NCI-H187 (cell line): ENCODE data around the gene STOM.

ENCODE experiments used
- DNase-seq, 2 experiments: peaks; one replicate each; lab custom pipeline; 2025; lab: John Stamatoyannopoulos, UW

The STOM gene

GRCh38 chr9:121348221-121348620 is 21.8 kb downstream of the STOM start:
- no peak for DNase-seq

- no peak for DNase-seq
Observed at GRCh38 chr9:121345070-121345469, 25.0 kb downstream of the STOM start.

DNA sequence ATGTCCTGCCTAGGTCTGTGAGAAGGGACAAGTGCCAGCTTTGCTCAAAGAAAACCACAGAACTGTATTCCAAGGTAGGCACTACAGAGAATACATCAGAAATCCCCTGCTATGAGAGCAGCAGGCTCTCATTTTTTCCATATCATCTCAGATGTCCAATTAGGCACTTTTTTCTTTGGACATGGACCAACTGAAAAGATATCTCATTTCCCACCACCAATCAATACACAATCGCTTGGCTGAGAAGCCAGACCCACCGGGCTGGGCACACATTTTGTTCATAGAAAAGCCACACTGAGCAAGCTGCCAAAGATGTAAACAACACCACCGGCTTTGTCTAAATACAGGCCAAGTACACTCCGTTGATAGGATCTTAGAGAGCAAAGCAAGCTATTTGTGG is 25.9 kb downstream of the STOM start:
- no peak for DNase-seq

DNA sequence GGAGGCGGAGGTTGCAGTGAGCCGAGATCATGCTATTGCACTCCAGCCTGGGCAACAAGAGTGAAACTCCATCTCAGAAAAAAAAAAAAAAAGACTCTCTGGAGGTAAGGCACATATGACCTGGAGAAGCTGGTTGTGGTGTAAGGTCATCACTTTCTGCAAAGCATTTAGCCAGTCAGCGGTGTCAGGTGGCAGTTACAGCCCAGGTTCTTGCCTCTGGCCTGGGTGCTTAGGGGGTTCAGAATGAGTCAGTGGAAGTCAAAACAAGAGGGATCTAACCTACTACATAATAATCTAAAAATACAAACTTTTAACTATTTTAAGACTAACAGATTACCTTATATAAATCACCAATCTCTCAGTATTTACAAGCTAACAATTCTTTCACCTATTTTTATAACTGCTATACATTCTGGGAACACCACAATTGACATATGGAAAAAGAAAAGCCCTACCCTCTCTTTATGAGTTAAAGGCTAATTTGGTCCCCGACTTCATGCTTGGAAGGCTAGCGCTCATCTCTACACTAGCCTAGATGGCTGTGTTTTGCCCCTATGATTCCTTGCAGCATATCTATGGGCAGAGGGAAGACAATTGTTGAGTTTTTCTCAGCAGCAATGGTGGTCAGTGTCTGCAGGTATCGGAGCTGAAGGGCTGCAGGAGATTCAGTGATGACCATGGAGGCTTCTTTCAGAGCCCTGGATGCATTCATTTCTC is 29.2 kb downstream of the STOM start:
- no peak for DNase-seq

DNA sequence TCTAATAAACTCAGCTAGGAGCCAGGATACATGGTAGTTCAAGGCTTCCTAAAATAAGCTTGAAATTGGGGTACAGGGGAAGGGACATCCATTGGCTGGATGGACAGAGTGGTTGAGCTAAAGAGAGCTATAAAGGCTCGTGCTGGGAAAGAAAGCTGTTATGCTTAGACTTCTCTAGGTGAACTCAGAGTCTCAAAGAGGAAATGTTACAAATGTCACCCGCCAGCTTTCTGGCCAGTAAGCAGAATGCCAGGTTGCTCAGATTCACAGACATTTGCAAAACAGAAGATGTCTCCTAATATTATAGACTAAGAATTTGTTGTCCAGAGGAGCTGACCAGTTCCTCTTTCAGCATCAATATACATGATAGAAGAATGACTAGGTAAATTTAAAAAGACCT is 30.6 kb downstream of the STOM start:
- no peak for DNase-seq

- DNase-seq = no peak
Observed at GRCh38 chr9:121336665-121337064, 33.4 kb downstream of the STOM start.

- DNase-seq = no peak
Observed at GRCh38 chr9:121333950-121334773, 35.9 kb downstream of the STOM start.

DNA sequence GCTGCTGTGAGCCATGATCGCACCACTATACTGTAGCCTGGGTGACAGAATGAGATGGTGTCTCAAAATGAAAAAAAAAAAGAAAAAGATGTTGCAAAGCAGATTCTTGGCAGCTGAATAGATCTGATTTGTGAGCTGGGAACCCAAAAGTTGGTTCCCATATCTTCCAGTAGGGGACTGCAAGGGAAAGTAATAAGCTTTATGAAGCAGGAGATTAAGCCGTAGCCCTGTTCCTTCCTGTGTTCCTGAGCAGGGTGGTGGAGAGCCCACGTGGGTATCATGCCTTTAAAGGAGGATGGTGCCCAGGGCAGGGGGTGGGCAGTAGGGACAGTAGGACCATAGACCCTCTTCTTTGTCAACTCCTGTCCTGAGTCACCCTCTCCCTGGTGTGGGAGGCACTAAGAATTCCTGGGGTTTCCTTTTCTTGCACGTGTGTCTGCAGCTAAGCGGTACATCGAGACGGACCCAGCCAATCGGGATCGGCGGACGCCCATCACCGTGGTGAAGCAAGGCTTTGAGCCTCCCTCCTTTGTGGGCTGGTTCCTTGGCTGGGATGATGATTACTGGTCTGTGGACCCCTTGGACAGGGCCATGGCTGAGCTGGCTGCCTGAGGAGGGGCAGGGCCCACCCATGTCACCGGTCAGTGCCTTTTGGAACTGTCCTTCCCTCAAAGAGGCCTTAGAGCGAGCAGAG is 37.9 kb downstream of the STOM start:
- DNase-seq = no peak

- DNase-seq = no peak
Observed at GRCh38 chr9:121331549-121331948, 38.5 kb downstream of the STOM start.

- no peak for DNase-seq
Observed at GRCh38 chr9:121328876-121329681, 41.0 kb downstream of the STOM start.

DNA sequence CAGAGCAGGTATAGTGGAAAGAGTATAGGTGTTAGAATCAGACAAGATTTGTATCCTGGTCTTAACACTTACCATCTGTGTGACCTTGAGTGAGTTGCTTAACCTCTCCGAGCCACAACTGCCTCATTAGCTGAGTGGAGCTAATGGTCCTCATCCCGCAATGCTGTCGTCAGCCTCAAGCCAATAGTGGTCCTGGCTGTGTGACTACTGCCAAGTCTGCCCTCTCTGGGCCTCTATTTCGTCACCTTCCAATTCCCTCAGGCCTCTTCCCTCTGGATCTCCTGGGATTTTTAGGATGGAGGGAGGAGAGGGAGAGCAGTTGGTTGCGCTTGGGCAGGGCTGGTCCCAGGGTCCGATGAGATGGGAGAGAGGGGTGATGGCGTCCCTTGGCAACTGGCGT is 41.6 kb downstream of the STOM start:
- DNase-seq = no peak

- no peak for DNase-seq
Observed at GRCh38 chr9:121326901-121327613, 43.0 kb downstream of the STOM start.

DNA sequence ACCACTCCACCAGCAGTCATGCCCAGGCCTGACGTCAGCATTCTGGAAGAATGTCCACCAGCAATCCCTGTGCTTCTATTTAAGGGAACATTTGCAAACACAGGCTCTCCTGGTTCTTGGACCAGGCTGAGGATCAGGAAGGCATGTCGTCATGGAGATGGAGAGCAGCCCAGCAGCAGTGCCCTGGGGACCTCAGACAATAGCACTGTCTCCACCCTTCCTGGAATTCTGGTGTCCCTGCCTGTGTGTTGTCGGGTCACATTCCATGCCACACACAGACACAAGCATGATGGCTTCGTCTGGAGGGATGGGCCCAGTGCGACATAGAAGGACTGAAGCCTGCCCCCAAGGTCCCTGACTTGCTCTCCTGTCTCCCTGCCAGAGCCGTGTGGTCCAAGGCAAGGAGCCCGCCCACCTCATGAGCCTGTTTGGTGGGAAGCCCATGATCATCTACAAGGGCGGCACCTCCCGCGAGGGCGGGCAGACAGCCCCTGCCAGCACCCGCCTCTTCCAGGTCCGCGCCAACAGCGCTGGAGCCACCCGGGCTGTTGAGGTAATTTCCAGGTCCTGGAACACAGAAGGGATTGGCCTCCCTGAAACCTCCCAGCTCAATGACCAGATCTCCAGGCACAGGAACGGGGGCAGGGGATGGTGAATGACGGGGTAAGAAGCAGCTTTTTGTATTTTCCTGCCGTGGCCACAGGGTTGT is 43.8 kb downstream of the STOM start:
- no peak for DNase-seq

- no peak for DNase-seq
Observed at GRCh38 chr9:121325387-121325786, 44.7 kb downstream of the STOM start.

GRCh38 chr9:121324755-121325154 is 45.3 kb downstream of the STOM start:
- DNase-seq = no peak

DNA sequence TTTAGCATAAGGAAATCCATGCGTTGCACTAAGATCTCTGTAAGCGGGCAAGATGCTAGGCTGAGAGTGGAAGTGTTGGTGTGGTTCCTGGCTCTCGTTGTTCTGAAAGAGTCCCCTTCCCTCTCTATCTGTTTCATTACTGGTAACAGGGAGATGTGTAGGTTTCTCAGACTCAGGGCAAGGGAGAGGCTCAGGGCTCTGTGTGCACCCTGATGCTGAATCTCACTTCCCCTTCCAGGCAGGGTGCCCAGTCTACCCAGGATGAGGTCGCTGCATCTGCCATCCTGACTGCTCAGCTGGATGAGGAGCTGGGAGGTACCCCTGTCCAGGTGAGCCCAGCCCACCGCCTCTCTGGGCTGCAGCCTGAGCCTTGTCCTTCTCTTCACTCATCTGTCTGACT is 45.7 kb downstream of the STOM start:
- no peak for DNase-seq

DNA sequence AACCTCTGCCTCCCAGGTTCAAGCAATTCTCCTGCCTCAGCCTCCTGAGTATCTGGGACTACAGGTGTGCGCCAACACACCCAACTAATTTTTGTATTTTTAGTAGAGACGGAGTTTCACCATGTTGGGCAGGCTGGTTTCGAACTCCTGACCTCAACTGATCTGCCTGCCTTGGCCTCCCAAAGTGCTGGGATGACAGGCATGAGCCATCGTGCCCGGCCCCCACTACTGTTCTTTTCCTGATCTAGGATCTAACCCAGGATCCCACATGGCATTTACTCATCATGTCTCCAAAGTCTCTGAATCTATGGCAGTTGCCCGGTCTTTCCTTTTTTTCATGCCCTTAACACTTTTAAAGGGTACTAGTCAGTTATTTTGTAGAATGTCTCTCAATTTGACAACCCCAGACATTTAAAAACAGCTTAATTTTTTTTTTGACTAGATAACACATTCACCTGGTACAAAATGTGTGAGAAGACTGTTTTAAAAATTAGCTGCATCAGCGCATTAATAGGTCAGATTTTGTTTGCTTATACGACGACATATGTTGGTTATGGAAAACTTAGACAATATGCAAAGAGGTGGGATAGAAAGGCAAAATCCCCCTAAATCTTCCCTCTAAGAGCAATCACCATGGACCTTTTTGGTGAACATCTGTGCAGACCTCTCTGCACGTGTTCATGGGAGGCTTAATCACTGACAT is 46.5 kb downstream of the STOM start:
- DNase-seq = no peak

DNA sequence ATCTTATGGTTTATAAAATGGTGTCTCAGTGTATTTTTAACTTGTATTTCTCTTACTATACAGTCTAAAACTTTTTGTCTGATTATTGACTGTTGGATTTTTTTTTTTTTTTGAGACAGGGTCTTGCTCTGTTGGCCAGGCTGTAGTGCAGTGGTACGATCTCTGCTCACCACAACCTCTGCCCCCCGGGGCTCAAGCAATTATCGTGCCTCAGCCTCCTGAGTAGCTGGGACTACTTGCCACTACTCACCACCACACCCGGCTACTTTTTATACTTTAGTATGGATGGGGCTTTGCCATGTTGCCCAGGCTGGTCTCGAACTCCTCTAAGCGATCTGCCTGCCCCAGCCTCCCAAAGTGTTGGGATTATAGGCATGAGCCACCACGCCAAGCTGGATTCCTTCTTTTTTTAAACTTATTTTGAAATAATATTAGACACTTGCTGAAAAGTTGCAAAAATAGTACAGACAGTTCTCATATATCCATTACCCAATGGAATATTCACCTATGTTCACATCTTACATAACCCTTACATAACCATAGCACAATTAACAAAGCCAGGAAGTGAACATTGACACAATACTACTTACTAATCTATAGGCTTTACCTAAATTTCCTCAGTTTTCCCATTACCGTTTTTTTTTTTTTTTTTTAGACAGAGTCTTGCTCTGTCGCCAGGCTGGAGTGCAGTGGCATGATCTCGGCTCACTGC is 47.2 kb downstream of the STOM start:
- DNase-seq = no peak

- DNase-seq = no peak
Observed at GRCh38 chr9:121322037-121322736, 47.9 kb downstream of the STOM start.
